Right atrium auricular region (tissue), 2 donors: ENCODE data around the gene LSM14A. TPM values are rescaled to one million over a fixed set of nuclear protein-coding genes. Genes with fewer than 3 reads are reported as not detected.
A peak's percentile ranks its signal among the peaks of the same experiment; 100 is the strongest.

Source experiments
- DNase-seq: peaks from one replicate; pipeline ENCODE4 v3.0.0-alpha.2; 2019; ENCODE audit warnings: low spot score
- H3K27ac ChIP-seq, 2 donors: fragments of 200-600 bp; sonication (generic); 1 replicate in 1 of 2; 2 replicates in 1 of 2; pipeline ENCODE4 v1.5.1; 2016 to 2019
- H3K27me3 ChIP-seq, 2 donors: fragments of 200-600 bp; sonication (generic); one replicate each; pipeline versions ENCODE4 v1.5.1 to v1.6.0; 2017 to 2019
- H3K36me3 ChIP-seq: fragments of 200-600 bp; sonication (generic); one replicate; pipeline ENCODE4 v1.5.1; 2016
- H3K4me1 ChIP-seq, 2 donors: fragments of 200-600 bp; sonication (generic); one replicate each; pipeline versions ENCODE4 v1.5.1 to v1.6.0; 2017 to 2019
- H3K4me3 ChIP-seq, 2 donors: fragments of 200-600 bp; sonication (generic); 1 replicate in 1 of 2; 2 replicates in 1 of 2; pipeline ENCODE4 v1.5.1; 2017 to 2019; ENCODE audit warnings: mild to moderate bottlenecking in 1 of 2, moderate library complexity in 1 of 2
- H3K9me3 ChIP-seq, 2 donors: fragments of 200-600 bp; sonication (generic); one replicate each; pipeline ENCODE4 v1.5.1; 2019
- total RNA-seq, 2 donors: library from RNA; depleted of rRNA; stranded (reverse); fragments of >200 nt; gene quantifications; one replicate each; pipeline ENCODE4 v1.1.0, GENCODE V29; 2016
- TF ChIP-seq, protein P1 (sequence below), 2 donors: fragments of 200-600 bp; sonication (generic); IDR thresholded peaks; one replicate each; pipeline ENCODE4 v1.5.1; 2019; ENCODE audit warnings: antibody characterized with exemption in 2 of 2

Gene LSM14A
- total RNA-seq, 2 donors from 2014 or later = 60.3 to 80.2 TPM

GRCh38 chr19:34231439-34231838 lies 59.1 kb downstream of the LSM14A start:
- DNase-seq = no peak
- Histone ChIP-seq H3K4me3 (no peak overlapping the region), H3K9me3 (no peaks in the 10 kb centered on the region), H3K27me3 (no peaks in the 10 kb centered on the region), H3K36me3 (peaks cover 18% of the 10 kb centered on the region), H3K27ac (no peak overlapping the region), H3K4me1 (peaks cover 0 to 4% of the 10 kb centered on the region in 2 donors)
- TF ChIP-seq, protein P1, sequence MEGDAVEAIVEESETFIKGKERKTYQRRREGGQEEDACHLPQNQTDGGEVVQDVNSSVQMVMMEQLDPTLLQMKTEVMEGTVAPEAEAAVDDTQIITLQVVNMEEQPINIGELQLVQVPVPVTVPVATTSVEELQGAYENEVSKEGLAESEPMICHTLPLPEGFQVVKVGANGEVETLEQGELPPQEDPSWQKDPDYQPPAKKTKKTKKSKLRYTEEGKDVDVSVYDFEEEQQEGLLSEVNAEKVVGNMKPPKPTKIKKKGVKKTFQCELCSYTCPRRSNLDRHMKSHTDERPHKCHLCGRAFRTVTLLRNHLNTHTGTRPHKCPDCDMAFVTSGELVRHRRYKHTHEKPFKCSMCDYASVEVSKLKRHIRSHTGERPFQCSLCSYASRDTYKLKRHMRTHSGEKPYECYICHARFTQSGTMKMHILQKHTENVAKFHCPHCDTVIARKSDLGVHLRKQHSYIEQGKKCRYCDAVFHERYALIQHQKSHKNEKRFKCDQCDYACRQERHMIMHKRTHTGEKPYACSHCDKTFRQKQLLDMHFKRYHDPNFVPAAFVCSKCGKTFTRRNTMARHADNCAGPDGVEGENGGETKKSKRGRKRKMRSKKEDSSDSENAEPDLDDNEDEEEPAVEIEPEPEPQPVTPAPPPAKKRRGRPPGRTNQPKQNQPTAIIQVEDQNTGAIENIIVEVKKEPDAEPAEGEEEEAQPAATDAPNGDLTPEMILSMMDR (IDR thresholded peaks at IDR 0.05) = no peak

GRCh38 chr19:34232566-34233481 lies 60.5 kb downstream of the LSM14A start:
- no peak for DNase-seq
- peaks cover 18% of the 10 kb centered on the region for H3K36me3 ChIP-seq
- peak overlapping the region; percentile 51 to 63 for H3K27ac ChIP-seq
- H3K27me3 ChIP-seq = no peaks in the 10 kb centered on the region
- H3K4me3 ChIP-seq = no peak overlapping the region
- no peaks in the 10 kb centered on the region for H3K9me3 ChIP-seq
- TF ChIP-seq, protein P1 (IDR thresholded peaks at IDR 0.05) = no peak
- H3K4me1 ChIP-seq = peaks cover 0 to 4% of the 10 kb centered on the region in 2 donors

GRCh38 chr19:34235425-34235940 lies 63.2 kb downstream of the LSM14A start:
- H3K4me1 ChIP-seq = peaks cover 0 to 4% of the 10 kb centered on the region in 2 donors
- TF ChIP-seq, protein P1 (IDR thresholded peaks at IDR 0.05) = no peak
- no peaks in the 10 kb centered on the region for H3K27me3 ChIP-seq
- H3K27ac ChIP-seq = no peak overlapping the region
- peaks cover 8% of the 10 kb centered on the region for H3K36me3 ChIP-seq
- H3K9me3 ChIP-seq = no peaks in the 10 kb centered on the region
- no peak for DNase-seq
- H3K4me3 ChIP-seq = no peak overlapping the region

DNA sequence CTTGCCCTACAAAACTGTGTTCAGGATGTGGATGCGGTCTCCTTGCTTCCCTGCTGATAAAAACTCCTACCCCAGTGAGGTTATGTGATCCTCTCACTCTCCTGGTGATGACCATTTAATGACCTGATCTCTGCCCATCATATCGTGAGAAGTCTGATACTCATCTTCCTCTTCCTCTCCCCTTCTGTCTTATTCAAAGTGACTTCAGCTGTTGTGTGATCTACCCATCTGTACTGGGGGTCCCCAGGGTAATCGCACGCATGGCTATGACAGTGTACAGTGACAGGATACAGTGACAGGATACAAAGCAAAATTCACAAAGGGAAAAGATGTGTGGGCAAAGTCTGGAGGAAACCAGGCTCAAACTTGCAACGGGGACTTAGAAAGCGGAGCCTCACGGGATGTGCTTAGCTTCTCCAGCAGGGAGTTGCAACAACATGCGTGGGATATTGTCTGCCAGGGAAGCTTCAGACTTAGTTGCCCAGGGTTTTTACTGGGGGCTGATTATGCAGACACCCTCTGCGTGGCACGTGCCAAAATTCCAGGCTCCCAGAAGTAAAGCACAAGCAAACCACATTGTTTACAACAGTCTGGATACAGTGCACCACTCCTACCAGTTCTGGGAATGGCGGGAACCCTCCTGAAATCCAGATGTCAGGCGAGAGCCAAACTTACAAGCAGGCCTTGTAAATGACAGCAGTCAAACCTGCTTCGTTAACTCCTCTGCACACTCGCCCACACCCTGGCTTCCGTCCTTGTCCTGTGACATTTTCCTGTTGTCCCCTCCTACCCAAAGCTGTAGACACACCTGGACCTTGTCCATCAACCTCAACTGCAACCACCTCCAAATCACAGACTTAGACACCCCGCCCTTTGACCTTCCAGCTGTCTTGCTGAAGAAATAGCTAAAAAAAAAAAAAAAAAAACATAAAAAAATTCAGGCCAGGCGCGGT lies 64.0 kb downstream of the LSM14A start:
- TF ChIP-seq, protein P1 (IDR thresholded peaks at IDR 0.05) = no peak
- H3K27me3 ChIP-seq = no peaks in the 10 kb centered on the region
- peaks cover 0 to 4% of the 10 kb centered on the region in 2 donors for H3K4me1 ChIP-seq
- no peak overlapping the region for H3K27ac ChIP-seq
- no peak for DNase-seq
- no peak overlapping the region for H3K4me3 ChIP-seq
- H3K36me3 ChIP-seq = no peaks in the 10 kb centered on the region
- H3K9me3 ChIP-seq = no peaks in the 10 kb centered on the region

DNA sequence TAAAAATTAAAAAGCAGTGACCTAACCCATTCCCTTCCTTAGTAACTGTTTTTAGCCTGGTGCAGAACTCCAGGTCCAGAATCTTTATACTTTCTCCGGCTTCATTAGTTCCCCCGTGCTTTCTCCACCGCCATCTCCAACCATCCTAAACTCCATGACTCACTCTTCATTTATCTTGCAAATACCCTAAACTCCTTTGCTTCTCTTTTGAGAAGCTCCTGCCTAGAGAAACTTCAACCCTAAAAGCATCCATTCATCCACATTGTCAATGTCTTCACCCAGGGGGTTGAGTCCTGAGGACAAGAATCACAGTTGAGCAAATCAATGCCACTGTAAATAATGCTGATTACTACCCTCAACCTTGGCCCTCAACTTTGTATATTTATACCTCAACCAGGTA lies 65.0 kb downstream of the LSM14A start:
- Histone ChIP-seq H3K4me1 (peaks cover 0 to 4% of the 10 kb centered on the region in 2 donors), H3K4me3 (no peak overlapping the region), H3K36me3 (no peaks in the 10 kb centered on the region), H3K27ac (no peak overlapping the region), H3K9me3 (no peaks in the 10 kb centered on the region), H3K27me3 (no peaks in the 10 kb centered on the region)
- DNase-seq = no peak
- TF ChIP-seq, protein P1 (IDR thresholded peaks at IDR 0.05) = no peak
